HG03159 (cell line): Measurements from ENCODE around the gene MED8.

Experiments
- ATAC-seq: cut with Tn5 transposase; IDR thresholded peaks from one replicate; pipeline ENCODE4 v1.9.1; 2021; ENCODE audit warnings: mild to moderate bottlenecking, moderate library complexity; ENCODE audit not compliant: unreplicated experiment

The MED8 gene

GRCh38 chr1:43339584-43340232, 49.9 kb downstream of the MED8 start:
- ATAC-seq: no peak

GRCh38 chr1:43338001-43338400, 51.6 kb downstream of the MED8 start:
- no peak for ATAC-seq

GRCh38 chr1:43337588-43337987, 52.0 kb downstream of the MED8 start, which contains the start of gene MPL:
Gene MPL, plus strand, starts transcription at chr1:43337818. Its CDS starts 31 bp downstream, at chr1:43337849.
- no peak for ATAC-seq

GRCh38 chr1:43334453-43335205, 55.0 kb downstream of the MED8 start:
- no peak for ATAC-seq
